ENCODE data around the gene AHNAK.

AHNAK gene

GRCh38 chr11:62428871-62429560, 117.6 kb downstream of the AHNAK start:
- peak overlapping the region; percentile 91 for H3K27ac ChIP-seq

GRCh38 chr11:62427630-62428233, 118.9 kb downstream of the AHNAK start:
- H3K36me3 ChIP-seq (ENCODE audit: insufficient read depth) = no peaks in the 10 kb centered on the region
- H3K4me2 ChIP-seq = peak overlapping the region; percentile 77
- H3K79me2 ChIP-seq (ENCODE audit: insufficient read depth, low read depth) = no peaks in the 10 kb centered on the region
- peak overlapping the region; percentile 82 for H2AFZ ChIP-seq (ENCODE audit: low read depth)
- H4K20me1 ChIP-seq (ENCODE audit: insufficient read depth) = no peaks in the 10 kb centered on the region
- peaks cover 61% of the 10 kb centered on the region for H3K4me1 ChIP-seq (ENCODE audit: low read depth, poor library complexity, severe bottlenecking)
- no peak for TF ChIP-seq CTCF (conservative IDR thresholded peaks at IDR 0.05; ENCODE audit: low read depth, low read length)
- H3K9ac ChIP-seq = peak overlapping the region; percentile 48
- H3K27me3 ChIP-seq (ENCODE audit: insufficient read depth, low read depth) = no peaks in the 10 kb centered on the region
- H3K27ac ChIP-seq = peak overlapping the region; percentile 91
- no peak overlapping the region for H3K4me3 ChIP-seq (IDR thresholded peaks at IDR 0.05; ENCODE audit: insufficient read depth, low read depth, low read length)

More at GRCh38 chr11:62428871-62429560, 117.6 kb downstream of the AHNAK start:
- no peak overlapping the region for H3K4me3 ChIP-seq (IDR thresholded peaks at IDR 0.05; ENCODE audit: insufficient read depth, low read depth, low read length)
- peak overlapping the region; percentile 77; the same call in 1 of the 2 replicates for H3K4me2 ChIP-seq
- H3K4me1 ChIP-seq (ENCODE audit: low read depth, poor library complexity, severe bottlenecking) = peaks cover 74% of the 10 kb centered on the region
- H4K20me1 ChIP-seq (ENCODE audit: insufficient read depth) = no peaks in the 10 kb centered on the region
- no peak for TF ChIP-seq CTCF (conservative IDR thresholded peaks at IDR 0.05; ENCODE audit: low read depth, low read length)
- no peaks in the 10 kb centered on the region for H3K36me3 ChIP-seq (ENCODE audit: insufficient read depth)
- 0 out of 2 replicates have a peak overlapping the region, but pooled peaks have one; percentile 48 for H3K9ac ChIP-seq
- H2AFZ ChIP-seq (ENCODE audit: low read depth) = no peak overlapping the region
- no peaks in the 10 kb centered on the region for H3K27me3 ChIP-seq (ENCODE audit: insufficient read depth, low read depth)
- H3K79me2 ChIP-seq (ENCODE audit: insufficient read depth, low read depth) = no peaks in the 10 kb centered on the region

- Histone ChIP-seq H3K4me2 (no peak overlapping the region), H2AFZ (ENCODE audit: low read depth) (no peak overlapping the region), H3K9ac (no peak overlapping the region), H3K4me3 (IDR thresholded peaks at IDR 0.05; ENCODE audit: insufficient read depth, low read depth, low read length) (no peak overlapping the region), H3K36me3 (ENCODE audit: insufficient read depth) (no peaks in the 10 kb centered on the region), H3K79me2 (ENCODE audit: insufficient read depth, low read depth) (no peaks in the 10 kb centered on the region), H4K20me1 (ENCODE audit: insufficient read depth) (no peaks in the 10 kb centered on the region), H3K27me3 (ENCODE audit: insufficient read depth, low read depth) (no peaks in the 10 kb centered on the region), H3K27ac (no peak overlapping the region), H3K4me1 (ENCODE audit: low read depth, poor library complexity, severe bottlenecking) (peaks cover 33% of the 10 kb centered on the region)
- TF ChIP-seq CTCF (conservative IDR thresholded peaks at IDR 0.05; ENCODE audit: low read depth, low read length) = no peak
Observed at GRCh38 chr11:62423012-62423411, 123.6 kb downstream of the AHNAK start.

- H3K36me3 ChIP-seq (ENCODE audit: insufficient read depth) = no peaks in the 10 kb centered on the region
- H3K9ac ChIP-seq = no peak overlapping the region
- H3K4me3 ChIP-seq (IDR thresholded peaks at IDR 0.05; ENCODE audit: insufficient read depth, low read depth, low read length) = no peak overlapping the region
- peaks cover 22% of the 10 kb centered on the region for H3K4me1 ChIP-seq (ENCODE audit: low read depth, poor library complexity, severe bottlenecking)
- H4K20me1 ChIP-seq (ENCODE audit: insufficient read depth) = no peaks in the 10 kb centered on the region
- no peaks in the 10 kb centered on the region for H3K27me3 ChIP-seq (ENCODE audit: insufficient read depth, low read depth)
- no peak for TF ChIP-seq CTCF (conservative IDR thresholded peaks at IDR 0.05; ENCODE audit: low read depth, low read length)
- H2AFZ ChIP-seq (ENCODE audit: low read depth) = no peak overlapping the region
- no peaks in the 10 kb centered on the region for H3K79me2 ChIP-seq (ENCODE audit: insufficient read depth, low read depth)
- no peak overlapping the region for H3K4me2 ChIP-seq
- H3K27ac ChIP-seq = no peak overlapping the region
Observed at GRCh38 chr11:62421996-62422395, 124.6 kb downstream of the AHNAK start.
